SU-DHL-6 (cell line): ENCODE results near the gene RGS3.

Source experiments
- H2AFZ ChIP-seq: fragments of 200-600 bp; sonication (generic); 2 replicates; pipeline ENCODE4 v1.6.1; 2014; ENCODE audit warnings: low read depth, mild to moderate bottlenecking, moderate library complexity, mixed read lengths, antibody characterized with exemption, low read length; ENCODE audit not compliant: severe bottlenecking
- H3F3A ChIP-seq: fragments of 200-600 bp; shearing (Covaris generic); 2 replicates; pipeline ENCODE4 v1.6.0; 2016; ENCODE audit warnings: antibody characterized with exemption, mild to moderate bottlenecking; ENCODE audit not compliant: insufficient read depth
- H3K27ac ChIP-seq: fragments of 200-600 bp; sonication (generic); 2 replicates; pipeline ENCODE4 v1.5.1; 2016; ENCODE audit warnings: low read depth, mild to moderate bottlenecking, low read length, moderate library complexity, mixed read lengths
- H3K27me3 ChIP-seq: fragments of 200-600 bp; sonication (generic), shearing (Covaris generic); 2 replicates; pipeline ENCODE4 v1.6.0; 2014; ENCODE audit warnings: mild to moderate bottlenecking, low read length
- H3K36me3 ChIP-seq: fragments of 200-600 bp; sonication (generic); 2 replicates; pipeline ENCODE4 v1.6.1; 2014; ENCODE audit warnings: mild to moderate bottlenecking, low read length, mixed read lengths
- H3K4me2 ChIP-seq: fragments of 300-600, 200-600 bp; shearing (Covaris generic), sonication (generic); 2 replicates; pipeline ENCODE4 v1.6.0; 2014; ENCODE audit warnings: low read length, low read depth, mild to moderate bottlenecking; ENCODE audit not compliant: poor library complexity, severe bottlenecking
- H3K4me3 ChIP-seq: fragments of 200-600 bp; sonication (generic); 2 replicates; pipeline ENCODE4 v1.5.1; 2014; ENCODE audit warnings: antibody characterized with exemption, low read length, mild to moderate bottlenecking, mixed read lengths; ENCODE audit not compliant: insufficient read depth, poor library complexity, severe bottlenecking
- H3K79me2 ChIP-seq: fragments of 200-600 bp; sonication (generic); 2 replicates; pipeline ENCODE4 v1.6.1; 2014; ENCODE audit warnings: mild to moderate bottlenecking, low read length, moderate library complexity; ENCODE audit not compliant: insufficient read depth
- H3K9ac ChIP-seq: fragments of 200-600 bp; sonication (generic); 2 replicates; pipeline ENCODE4 v1.7.0; 2014; ENCODE audit warnings: mild to moderate bottlenecking, low read length
- H3K9me2 ChIP-seq: fragments of 200-600 bp; sonication (generic); replicated peaks from 2 replicates; pipeline ENCODE4 v1.6.1; 2014; ENCODE audit warnings: low read length; ENCODE audit not compliant: insufficient read depth
- H3K9me3 ChIP-seq: fragments of 200-600 bp; sonication (generic); 2 replicates; pipeline ENCODE4 v1.6.1; 2014; ENCODE audit warnings: low read length, mixed read lengths; ENCODE audit not compliant: insufficient read depth
- H4K20me1 ChIP-seq: fragments of 200-600 bp; sonication (generic); 2 replicates; pipeline ENCODE4 v1.6.1; 2014; ENCODE audit warnings: low read depth, mild to moderate bottlenecking, antibody characterized with exemption, low read length, moderate library complexity, mixed read lengths
- EZH2phosphoT487 ChIP-seq: fragments of 200-600 bp; sonication (generic), shearing (Covaris generic); conservative IDR thresholded peaks from 2 replicates; pipeline ENCODE4 v1.6.1; 2018; ENCODE audit warnings: mild to moderate bottlenecking, antibody characterized with exemption, low read length, moderate library complexity, mixed read lengths
- TF ChIP-seq, protein P1 (sequence below): fragments of 200-600 bp; sonication (generic); IDR thresholded peaks from one replicate; pipeline ENCODE4 v1.5.1; 2017; ENCODE audit warnings: antibody characterized with exemption, mild to moderate bottlenecking, low read length, moderate library complexity; ENCODE audit not compliant: insufficient read depth, poor library complexity, severe bottlenecking

RGS3 gene

DNA sequence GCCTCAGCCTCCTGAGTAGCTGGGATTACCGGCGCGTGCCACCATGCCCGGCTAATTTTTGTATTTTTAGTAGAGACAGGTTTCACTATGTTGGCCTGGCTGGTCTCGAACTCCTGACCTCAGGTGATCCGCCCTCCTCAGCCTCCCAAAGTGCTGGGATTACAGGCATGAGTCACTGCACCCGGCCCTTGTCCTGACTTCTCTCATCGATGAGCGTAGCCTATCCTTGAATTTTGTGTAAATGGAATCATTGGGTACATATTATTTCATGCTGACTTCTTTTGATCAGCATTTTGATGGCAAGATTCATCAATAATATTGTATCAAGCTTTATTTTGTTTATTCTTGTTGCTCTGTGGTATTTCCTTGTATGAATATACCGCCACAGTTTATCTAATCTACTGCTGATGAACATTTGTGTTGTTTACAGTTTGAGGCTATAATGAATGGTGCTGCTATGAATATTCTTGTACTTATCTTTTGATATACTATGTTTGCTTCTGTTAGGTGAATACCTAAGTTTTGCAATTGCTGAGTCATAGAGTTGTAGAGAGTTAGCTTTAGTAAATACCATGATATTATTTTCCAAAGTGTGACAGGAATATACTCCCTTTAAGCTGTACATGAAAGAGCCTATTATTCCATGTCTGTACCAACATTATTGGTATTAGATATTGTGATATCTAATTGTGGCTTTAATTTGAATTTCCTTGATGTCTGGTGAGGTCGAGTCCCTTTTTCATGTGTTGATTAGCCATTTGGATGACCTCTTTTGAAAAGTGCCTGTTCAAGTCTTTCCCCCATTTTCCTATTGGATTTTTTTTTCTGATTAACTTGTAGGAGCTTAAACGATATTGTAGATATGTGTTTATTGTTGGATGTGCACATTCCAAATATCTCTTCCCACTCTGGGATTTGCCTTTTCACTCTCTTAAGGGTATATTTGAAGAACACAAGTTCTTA, 107.5 kb downstream of the RGS3 start:
- no peaks in the 10 kb centered on the region for H3K9me3 ChIP-seq
- H3K27me3 ChIP-seq = no peaks in the 10 kb centered on the region
- H3K4me3 ChIP-seq = no peak overlapping the region
- H3F3A ChIP-seq = peaks cover 5% of the 10 kb centered on the region; the same call in 1 of the 2 replicates
- H3K4me2 ChIP-seq = no peak overlapping the region
- H4K20me1 ChIP-seq = no peaks in the 10 kb centered on the region
- no peaks in the 10 kb centered on the region for H3K9me2 ChIP-seq
- no peak overlapping the region for H3K27ac ChIP-seq
- no peak overlapping the region for H2AFZ ChIP-seq
- H3K79me2 ChIP-seq = no peaks in the 10 kb centered on the region
- no peaks in the 10 kb centered on the region for H3K36me3 ChIP-seq
- no peak for TF ChIP-seq EZH2phosphoT487
- TF ChIP-seq, protein P1, sequence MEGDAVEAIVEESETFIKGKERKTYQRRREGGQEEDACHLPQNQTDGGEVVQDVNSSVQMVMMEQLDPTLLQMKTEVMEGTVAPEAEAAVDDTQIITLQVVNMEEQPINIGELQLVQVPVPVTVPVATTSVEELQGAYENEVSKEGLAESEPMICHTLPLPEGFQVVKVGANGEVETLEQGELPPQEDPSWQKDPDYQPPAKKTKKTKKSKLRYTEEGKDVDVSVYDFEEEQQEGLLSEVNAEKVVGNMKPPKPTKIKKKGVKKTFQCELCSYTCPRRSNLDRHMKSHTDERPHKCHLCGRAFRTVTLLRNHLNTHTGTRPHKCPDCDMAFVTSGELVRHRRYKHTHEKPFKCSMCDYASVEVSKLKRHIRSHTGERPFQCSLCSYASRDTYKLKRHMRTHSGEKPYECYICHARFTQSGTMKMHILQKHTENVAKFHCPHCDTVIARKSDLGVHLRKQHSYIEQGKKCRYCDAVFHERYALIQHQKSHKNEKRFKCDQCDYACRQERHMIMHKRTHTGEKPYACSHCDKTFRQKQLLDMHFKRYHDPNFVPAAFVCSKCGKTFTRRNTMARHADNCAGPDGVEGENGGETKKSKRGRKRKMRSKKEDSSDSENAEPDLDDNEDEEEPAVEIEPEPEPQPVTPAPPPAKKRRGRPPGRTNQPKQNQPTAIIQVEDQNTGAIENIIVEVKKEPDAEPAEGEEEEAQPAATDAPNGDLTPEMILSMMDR = no peak
- no peak overlapping the region for H3K9ac ChIP-seq

DNA sequence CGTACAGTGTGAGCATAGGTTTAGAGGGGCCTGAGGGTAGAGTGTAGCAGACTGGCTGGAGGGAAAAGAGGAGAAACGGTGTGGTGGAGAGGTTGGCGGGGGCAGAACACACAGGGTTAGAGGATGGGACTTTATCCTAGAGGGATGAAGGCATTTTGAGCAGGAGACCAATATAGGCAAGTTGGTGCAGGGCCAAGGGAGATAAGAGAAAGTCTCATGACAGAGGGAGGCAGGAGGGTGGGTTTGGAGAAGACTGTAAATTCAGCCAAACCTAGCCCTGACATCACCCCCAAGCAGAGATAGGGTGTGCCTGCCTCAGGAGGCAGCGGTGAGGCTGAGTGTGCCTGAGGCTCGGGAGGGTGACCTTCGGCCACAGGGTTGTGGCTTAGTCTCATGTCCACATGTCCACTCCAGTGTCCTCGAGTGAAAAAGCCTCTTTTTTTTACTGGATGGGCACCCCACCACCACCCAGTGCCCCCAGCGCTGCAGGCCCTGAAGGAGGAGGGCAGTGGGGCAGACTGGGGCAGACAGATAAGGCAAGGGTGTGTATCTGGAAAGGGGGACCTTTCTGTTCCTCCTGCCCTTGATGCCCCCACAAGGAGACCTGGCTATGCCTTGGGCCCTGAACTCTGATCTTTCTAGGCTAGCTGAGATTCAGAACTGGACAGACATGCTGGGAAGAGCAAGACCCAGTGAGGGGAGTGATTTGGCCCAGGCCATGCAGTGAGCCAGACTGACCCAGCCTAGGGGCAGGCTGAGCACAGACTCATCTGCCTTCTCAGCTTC, 108.7 kb downstream of the RGS3 start:
- Histone ChIP-seq H3K9me2 (no peaks in the 10 kb centered on the region), H3K9me3 (no peaks in the 10 kb centered on the region), H3K9ac (no peak overlapping the region), H4K20me1 (no peaks in the 10 kb centered on the region), H3K4me3 (no peak overlapping the region), H3K4me2 (no peak overlapping the region), H3K27me3 (no peaks in the 10 kb centered on the region), H3K36me3 (no peaks in the 10 kb centered on the region), H3K27ac (no peak overlapping the region), H2AFZ (no peak overlapping the region), H3K79me2 (no peaks in the 10 kb centered on the region), H3F3A (peaks cover 5% of the 10 kb centered on the region; the same call in 1 of the 2 replicates)
- TF ChIP-seq, protein P1 = no peak
- TF ChIP-seq EZH2phosphoT487 = no peak

DNA sequence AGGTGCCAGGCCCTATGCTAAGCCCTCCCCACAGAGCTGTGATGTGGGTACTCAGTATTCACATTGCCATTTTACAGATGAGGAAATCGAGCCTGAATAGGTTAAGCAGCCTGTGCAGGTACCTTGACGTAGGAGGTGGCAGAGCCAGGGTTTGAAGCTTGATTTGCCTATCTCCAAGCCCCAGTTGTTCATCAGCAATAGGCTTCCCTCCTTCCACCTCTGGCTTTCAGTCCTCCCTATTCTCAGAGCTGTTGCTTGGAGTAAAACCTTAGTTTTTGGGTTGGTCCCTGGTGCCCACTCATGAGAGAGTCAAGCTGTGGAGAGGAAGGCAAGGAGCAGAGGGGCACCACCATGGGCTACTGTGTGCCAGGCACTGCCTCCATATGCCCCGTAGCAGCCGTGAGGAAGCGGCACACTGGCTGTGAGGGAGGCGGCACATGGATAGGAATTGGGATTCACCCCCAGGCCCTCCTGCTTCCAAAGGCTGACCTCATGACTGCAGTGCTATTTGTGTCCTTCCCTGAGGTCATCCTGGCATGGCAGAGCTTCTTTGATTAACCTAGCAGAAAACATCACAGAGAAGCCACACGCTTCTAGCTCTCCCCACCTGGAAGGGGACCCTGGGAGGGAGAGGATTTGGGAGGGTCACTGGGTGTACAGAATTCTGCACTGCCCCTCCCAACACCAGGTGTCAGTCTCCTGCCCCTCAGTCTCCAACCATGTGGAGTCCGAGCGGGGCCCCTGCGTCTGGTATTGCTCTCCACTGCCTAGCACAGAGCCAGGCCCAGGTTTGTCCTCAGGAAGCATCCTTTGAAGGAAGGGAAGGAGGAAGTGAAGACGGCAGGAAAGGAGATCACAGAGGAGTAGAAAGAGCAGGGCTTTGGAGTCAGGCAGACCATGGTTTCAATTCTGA, 109.8 kb downstream of the RGS3 start:
- no peaks in the 10 kb centered on the region for H3K79me2 ChIP-seq
- H3K4me3 ChIP-seq = no peak overlapping the region
- H3F3A ChIP-seq = peaks cover 5% of the 10 kb centered on the region; the same call in 1 of the 2 replicates
- no peaks in the 10 kb centered on the region for H4K20me1 ChIP-seq
- no peaks in the 10 kb centered on the region for H3K9me3 ChIP-seq
- no peaks in the 10 kb centered on the region for H3K9me2 ChIP-seq
- H3K4me2 ChIP-seq = no peak overlapping the region
- H3K27ac ChIP-seq = no peak overlapping the region
- no peaks in the 10 kb centered on the region for H3K36me3 ChIP-seq
- H3K9ac ChIP-seq = no peak overlapping the region
- TF ChIP-seq EZH2phosphoT487 = no peak
- TF ChIP-seq, protein P1 = no peak
- H3K27me3 ChIP-seq = no peaks in the 10 kb centered on the region
- no peak overlapping the region for H2AFZ ChIP-seq
